HG03565 (cell line): ENCODE measurements around the gene NUP93.

Experiments used
- ATAC-seq: cut with Tn5 transposase; IDR thresholded peaks from one replicate; pipeline ENCODE4 v1.9.1; 2021; ENCODE audit warnings: mild to moderate bottlenecking, moderate library complexity; ENCODE audit not compliant: unreplicated experiment

Gene NUP93

GRCh38 chr16:56885446-56886162, 155.7 kb downstream of the NUP93 start:
- ATAC-seq: no peak

DNA sequence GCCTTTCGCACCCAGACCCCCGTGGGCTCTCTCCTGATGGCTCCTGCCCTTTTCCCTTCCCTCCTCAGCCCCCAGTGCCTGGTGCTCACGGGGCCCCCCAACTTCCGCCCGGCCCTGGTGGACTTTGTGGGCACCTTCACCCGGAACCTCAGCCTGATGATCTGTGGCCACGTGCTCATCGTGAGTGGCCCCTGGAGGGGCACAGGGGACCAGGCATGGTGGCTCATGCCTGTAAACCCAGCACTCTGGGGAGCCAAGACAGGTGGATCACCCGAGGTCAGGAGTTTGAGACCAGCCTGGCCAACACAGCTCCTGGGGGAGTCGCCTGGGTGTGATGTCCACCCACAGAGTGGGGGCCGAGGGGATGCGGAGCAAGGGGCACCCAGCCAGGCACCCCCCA, 156.4 kb downstream of the NUP93 start:
- no peak for ATAC-seq

DNA sequence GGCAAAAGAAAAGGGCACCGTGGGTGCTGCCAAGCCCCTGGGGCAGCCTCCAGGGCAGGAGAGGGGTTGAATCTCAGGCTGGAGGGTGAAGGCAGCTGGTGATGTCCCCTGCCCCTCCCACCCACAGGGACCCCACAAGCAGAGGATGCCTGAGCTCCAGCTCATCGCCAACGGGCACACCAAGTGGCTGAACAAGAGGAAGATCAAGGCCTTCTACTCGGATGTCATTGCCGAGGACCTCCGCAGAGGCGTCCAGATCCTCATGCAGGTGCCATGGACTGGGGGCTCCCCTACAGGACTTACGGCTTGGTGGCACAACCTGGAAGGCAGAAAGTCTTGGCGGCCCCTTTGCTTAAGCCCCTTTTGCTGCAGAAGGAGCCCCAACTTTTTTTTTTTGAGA, 156.9 kb downstream of the NUP93 start:
- no peak for ATAC-seq

GRCh38 chr16:56888806-56889205, 158.9 kb downstream of the NUP93 start:
- ATAC-seq: peak; percentile 63

DNA sequence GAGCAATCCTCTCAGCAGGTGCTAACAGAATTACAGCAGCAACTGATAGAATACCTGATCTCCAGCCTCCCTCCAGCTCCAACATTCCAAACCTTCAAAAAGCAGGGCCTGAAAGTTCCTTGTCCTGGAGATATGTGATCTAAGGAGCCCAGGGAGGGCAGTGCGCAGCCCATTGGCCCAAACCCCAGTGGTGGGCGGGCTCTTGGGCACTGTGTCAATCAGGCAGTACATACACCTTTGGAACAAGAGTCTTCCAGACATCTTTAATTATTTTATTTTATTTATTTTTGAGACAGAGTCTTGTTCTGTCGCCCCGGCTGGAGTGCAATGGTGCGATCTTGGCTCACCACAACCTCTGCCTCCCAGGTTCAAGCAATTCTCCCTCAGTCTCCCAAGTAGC, 159.3 kb downstream of the NUP93 start:
- peak; percentile 6 for ATAC-seq

GRCh38 chr16:56891685-56892084, 161.8 kb downstream of the NUP93 start:
- ATAC-seq: no peak

GRCh38 chr16:56892705-56893104, 162.8 kb downstream of the NUP93 start:
- no peak for ATAC-seq

DNA sequence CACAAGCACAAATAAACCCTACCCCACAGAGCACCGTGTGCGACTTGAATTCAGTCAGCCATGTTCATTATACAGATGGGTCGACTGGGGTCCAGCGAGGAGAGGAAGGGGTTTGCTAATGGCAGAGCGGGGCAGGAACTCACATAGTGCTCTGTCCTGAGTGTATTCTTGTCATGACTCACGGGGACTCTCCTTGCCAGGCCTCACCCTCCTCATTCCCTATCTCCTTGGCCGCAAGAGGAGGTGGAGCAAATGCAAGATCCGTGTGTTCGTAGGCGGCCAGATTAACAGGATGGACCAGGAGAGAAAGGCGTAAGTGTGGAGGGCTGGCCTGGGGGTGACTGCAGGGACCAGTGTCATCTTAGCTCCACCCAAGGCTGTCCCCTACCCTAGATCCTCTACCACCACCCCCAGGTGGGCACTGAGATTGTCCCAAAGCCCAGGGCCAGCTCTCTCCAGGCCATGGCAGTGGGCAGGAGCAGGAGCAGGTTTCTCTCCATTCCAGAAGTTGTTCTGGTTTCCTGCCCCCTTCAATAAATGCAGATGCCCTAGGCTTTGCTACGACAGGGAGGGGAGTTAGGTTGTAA, 164.5 kb downstream of the NUP93 start:
- ATAC-seq: no peak

DNA sequence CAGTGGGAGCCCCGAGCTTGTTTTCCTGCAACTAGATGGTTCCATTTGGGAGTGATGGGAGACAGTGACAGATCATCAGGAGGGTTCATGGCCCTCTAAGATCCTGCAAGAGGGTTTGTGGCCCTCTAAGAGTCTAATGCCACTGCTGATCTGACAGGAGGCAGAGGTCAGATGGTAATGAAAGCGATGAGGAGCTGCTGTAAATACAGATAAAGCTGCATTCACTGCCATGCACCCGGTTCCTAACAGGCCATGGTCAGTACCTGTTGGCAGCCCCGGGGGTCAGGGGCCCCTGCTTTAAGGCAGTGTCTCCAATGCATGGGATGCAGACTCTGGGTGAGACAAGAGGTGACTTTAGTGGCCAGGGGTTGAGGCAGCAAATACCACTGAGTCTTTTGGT, 165.9 kb downstream of the NUP93 start:
- no peak for ATAC-seq

- ATAC-seq: no peak
These were observed 166.3 kb downstream of the NUP93 start for GRCh38 chr16:56896244-56896643.

GRCh38 chr16:56897026-56897799, 167.3 kb downstream of the NUP93 start:
- no peak for ATAC-seq

- ATAC-seq: peak; percentile 64
These were observed 168.9 kb downstream of the NUP93 start for GRCh38 chr16:56898847-56899246.
